ENCODE data around the gene FBXO21. TPM values are rescaled to one million over a fixed set of nuclear protein-coding genes. Genes with fewer than 3 reads are reported as not detected.

Gene FBXO21
- total and polyA plus RNA-seq, 2 donors (not counting 1 experiment from before 2014, with no cell fraction given) = 28.2 to 55.7 TPM

- no peaks in the 10 kb centered on the region for H3K27me3 ChIP-seq (replicated peaks in 1 of 4; ENCODE audit: control extremely low read depth in 1 of 4, control insufficient read depth in 3 of 4, insufficient read depth in 4 of 4, low read length in 3 of 4)
- no peak overlapping the region for H3K9ac ChIP-seq (ENCODE audit: low read length)
- intact Hi-C loops (cut with micrococcal nuclease) = no loop called here
- H3K4me2 ChIP-seq (replicated peaks; ENCODE audit: low read depth, low read length, poor library complexity, severe bottlenecking) = no peak overlapping the region
- no peak overlapping the region for H3K27ac ChIP-seq (ENCODE audit: low read length in 2 of 2)
- CTCF ChIA-PET = no interaction called here
- H3K9me3 Mint-ChIP-seq (ENCODE audit: insufficient read depth) = no peaks in the 10 kb centered on the region
- H3K4me1 Mint-ChIP-seq = peaks cover 26% of the 10 kb centered on the region
- POLR2A ChIA-PET = no interaction called here
- H3K4me3 Mint-ChIP-seq = no peak overlapping the region
- ATAC-seq (ENCODE audit: low read depth) (no peak), DNase-seq (no peak)
- no peak overlapping the region for H3K4me3 ChIP-seq (ENCODE audit: control extremely low read depth in 1 of 5, extremely low read depth in 1 of 5, insufficient read depth in 1 of 5, low read depth in 2 of 5, low read length in 4 of 5)
- H4K20me1 ChIP-seq (ENCODE audit: control insufficient read depth, insufficient read depth, low read length, poor library complexity, severe bottlenecking) = no peaks in the 10 kb centered on the region
- TF ChIP-seq EZH2 (IDR thresholded peaks at IDR 0.05; ENCODE audit: borderline replicate concordance, insufficient read depth, low read depth, low read length, poor library complexity, severe bottlenecking) (no peak), CTCF (IDR thresholded peaks at IDR 0.05) (no peak)
- no peaks in the 10 kb centered on the region for H3K9me3 ChIP-seq (ENCODE audit: control extremely low read depth in 1 of 3, control insufficient read depth in 2 of 3, insufficient read depth in 1 of 3, low read length in 2 of 3)
- no peak overlapping the region for H3K27ac Mint-ChIP-seq
- no peaks in the 10 kb centered on the region for H3K79me2 ChIP-seq (ENCODE audit: control insufficient read depth, insufficient read depth, low read length)
- peaks cover 0 to 3% of the 10 kb centered on the region in 2 donors for H3K4me1 ChIP-seq (ENCODE audit: control insufficient read depth in 2 of 2, insufficient read depth in 2 of 2, low read length in 2 of 2)
- H3K27me3 Mint-ChIP-seq = no peaks in the 10 kb centered on the region
- no peak overlapping the region for H2AFZ ChIP-seq (ENCODE audit: insufficient read depth, low read depth, low read length, poor library complexity, severe bottlenecking)
- WGBS (ENCODE audit: insufficient coverage) = 98% methylated on average over 13 of the region's 13 CpGs
- peaks cover 3 to 52% of the 10 kb centered on the region in 2 experiments for H3K36me3 ChIP-seq (replicated peaks in 1 of 2; ENCODE audit: control extremely low read depth in 1 of 2, control insufficient read depth in 1 of 2, extremely low read depth in 1 of 2, insufficient read depth in 2 of 2, low read length in 1 of 2)
Measured at GRCh38 chr12:117145597-117146154, 44.6 kb downstream of the FBXO21 start.

- TF ChIP-seq EZH2 (IDR thresholded peaks at IDR 0.05; ENCODE audit: borderline replicate concordance, insufficient read depth, low read depth, low read length, poor library complexity, severe bottlenecking) = no peak
- no peak for TF ChIP-seq CTCF (IDR thresholded peaks at IDR 0.05)
- H3K4me3 Mint-ChIP-seq = no peak overlapping the region
Measured at GRCh38 chr12:117144599-117144998, 45.7 kb downstream of the FBXO21 start.

More at GRCh38 chr12:117144599-117144998, 45.7 kb downstream of the FBXO21 start:
- H4K20me1 ChIP-seq (ENCODE audit: control insufficient read depth, insufficient read depth, low read length, poor library complexity, severe bottlenecking) = no peaks in the 10 kb centered on the region
- H3K4me3 ChIP-seq (ENCODE audit: control extremely low read depth in 1 of 5, extremely low read depth in 1 of 5, insufficient read depth in 1 of 5, low read depth in 2 of 5, low read length in 4 of 5) = no peak overlapping the region
- no peaks in the 10 kb centered on the region for H3K27me3 ChIP-seq (replicated peaks in 1 of 4; ENCODE audit: control extremely low read depth in 1 of 4, control insufficient read depth in 3 of 4, insufficient read depth in 4 of 4, low read length in 3 of 4)
- no peak overlapping the region for H3K27ac Mint-ChIP-seq
- H3K27me3 Mint-ChIP-seq = no peaks in the 10 kb centered on the region
- H3K4me2 ChIP-seq (replicated peaks; ENCODE audit: low read depth, low read length, poor library complexity, severe bottlenecking) = no peak overlapping the region
- H3K27ac ChIP-seq (ENCODE audit: low read length in 2 of 2) = no peak overlapping the region
- H3K9me3 Mint-ChIP-seq (ENCODE audit: insufficient read depth) = no peaks in the 10 kb centered on the region
- H3K79me2 ChIP-seq (ENCODE audit: control insufficient read depth, insufficient read depth, low read length) = no peaks in the 10 kb centered on the region
- H3K36me3 ChIP-seq (replicated peaks in 1 of 2; ENCODE audit: control extremely low read depth in 1 of 2, control insufficient read depth in 1 of 2, extremely low read depth in 1 of 2, insufficient read depth in 2 of 2, low read length in 1 of 2) = peaks cover 3 to 41% of the 10 kb centered on the region in 2 experiments
- no peak overlapping the region for H3K9ac ChIP-seq (ENCODE audit: low read length)
- WGBS (ENCODE audit: insufficient coverage) = over 99% methylated on average over 15 of the region's 15 CpGs
- H2AFZ ChIP-seq (ENCODE audit: insufficient read depth, low read depth, low read length, poor library complexity, severe bottlenecking) = no peak overlapping the region
- POLR2A ChIA-PET = no interaction called here
- peaks cover 0 to 3% of the 10 kb centered on the region in 2 donors for H3K4me1 ChIP-seq (ENCODE audit: control insufficient read depth in 2 of 2, insufficient read depth in 2 of 2, low read length in 2 of 2)
- no peak for DNase-seq
- no peak for ATAC-seq (ENCODE audit: low read depth)
- H3K9me3 ChIP-seq (ENCODE audit: control extremely low read depth in 1 of 3, control insufficient read depth in 2 of 3, insufficient read depth in 1 of 3, low read length in 2 of 3) = no peaks in the 10 kb centered on the region
- CTCF ChIA-PET = no interaction called here
- intact Hi-C loops (cut with micrococcal nuclease) = no loop called here
- peaks cover 21% of the 10 kb centered on the region for H3K4me1 Mint-ChIP-seq
